ENCODE measurements around the gene DTYMK.

- TF ChIP-seq CTCF (IDR thresholded peaks at IDR 0.05) (no peak), POLR2A (IDR thresholded peaks at IDR 0.05) (no peak)
Observed at GRCh38 chr2:241673797-241674725, 12.6 kb downstream of the DTYMK start.
